Effector CD8-positive, alpha-beta T cell (primary cell): ENCODE data around the gene COL27A1.

Experiments
- DNase-seq: peaks from one replicate; lab custom pipeline; 2025; lab: John Stamatoyannopoulos, UW

The COL27A1 gene

DNA sequence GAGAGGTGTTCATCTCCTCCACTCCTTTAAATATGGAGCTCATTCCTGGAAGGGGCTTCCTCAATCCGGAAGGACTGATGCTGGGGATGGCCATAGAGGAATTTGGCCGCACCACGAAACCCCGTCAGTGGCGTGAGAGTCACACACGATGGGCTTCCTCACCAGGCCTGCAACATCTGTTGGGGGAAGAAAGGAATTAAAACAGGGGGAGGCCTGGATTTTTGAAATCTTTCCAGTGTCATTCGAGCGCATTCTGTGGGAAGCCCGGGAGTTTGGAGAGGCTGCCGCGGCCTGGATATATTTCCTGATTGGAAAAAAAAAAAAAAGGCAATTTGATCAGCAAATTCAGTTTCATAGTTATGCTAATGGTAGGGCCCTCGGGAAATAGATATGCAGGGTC lies 91.2 kb downstream of the COL27A1 start:
- DNase-seq = no peak

DNA sequence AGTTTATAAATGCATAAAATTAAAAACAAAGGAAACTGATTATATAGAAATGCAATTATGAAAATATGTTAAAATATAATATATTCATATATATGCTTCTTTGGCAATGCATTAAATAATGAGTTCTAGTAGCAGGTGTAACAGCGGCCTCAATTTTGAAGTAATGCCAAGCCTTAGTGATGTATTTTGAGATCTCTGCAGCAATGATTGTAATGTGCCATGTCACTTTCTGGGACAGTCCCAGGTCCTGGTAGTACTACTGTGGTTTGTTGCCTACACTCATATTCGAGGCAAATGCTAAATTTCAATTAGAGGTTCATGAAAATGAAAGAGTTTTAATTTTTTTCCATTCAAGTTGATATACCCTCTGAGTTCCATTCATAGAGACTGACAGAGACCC lies 91.7 kb downstream of the COL27A1 start:
- DNase-seq = no peak

DNA sequence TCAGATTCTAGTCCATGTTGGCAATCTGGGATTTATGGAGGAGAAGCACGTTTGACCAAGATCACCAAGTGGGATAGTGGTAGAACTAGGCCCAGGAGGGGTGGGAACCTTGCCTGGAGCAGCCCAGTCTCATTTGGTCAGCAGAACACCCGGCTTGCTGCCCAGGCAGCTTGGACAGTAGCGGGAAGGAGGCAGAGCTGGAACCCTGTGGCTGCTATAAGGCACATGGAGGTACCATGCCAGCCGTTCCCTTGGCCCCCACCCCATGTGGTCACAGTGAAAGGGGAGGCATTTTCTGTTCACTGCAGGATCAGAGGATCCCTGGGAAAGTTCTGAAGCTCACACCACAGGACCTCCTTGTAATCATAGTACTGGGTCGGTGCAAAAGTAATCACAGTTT lies 92.2 kb downstream of the COL27A1 start:
- no peak for DNase-seq

DNA sequence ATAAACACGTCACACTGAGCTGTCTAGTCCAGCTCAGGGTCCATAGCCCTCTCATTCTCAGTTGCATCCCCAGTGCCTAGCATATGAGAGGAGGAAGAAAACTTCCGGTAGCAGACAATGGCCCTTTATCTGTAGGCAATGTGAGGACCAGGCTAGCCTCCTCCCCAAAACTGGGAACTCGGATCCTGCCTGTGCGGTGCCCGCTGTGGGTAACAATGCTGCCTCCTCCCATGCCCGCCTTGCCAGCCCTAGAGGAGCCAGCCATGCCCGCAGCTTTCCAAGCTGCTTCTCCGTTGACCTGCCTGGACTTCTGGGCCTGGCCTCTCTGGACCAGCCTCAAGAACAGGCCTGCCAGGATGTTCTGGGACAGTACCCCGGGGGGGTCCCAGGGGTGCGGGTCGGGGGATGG lies 93.0 kb downstream of the COL27A1 start:
- DNase-seq = no peak

DNA sequence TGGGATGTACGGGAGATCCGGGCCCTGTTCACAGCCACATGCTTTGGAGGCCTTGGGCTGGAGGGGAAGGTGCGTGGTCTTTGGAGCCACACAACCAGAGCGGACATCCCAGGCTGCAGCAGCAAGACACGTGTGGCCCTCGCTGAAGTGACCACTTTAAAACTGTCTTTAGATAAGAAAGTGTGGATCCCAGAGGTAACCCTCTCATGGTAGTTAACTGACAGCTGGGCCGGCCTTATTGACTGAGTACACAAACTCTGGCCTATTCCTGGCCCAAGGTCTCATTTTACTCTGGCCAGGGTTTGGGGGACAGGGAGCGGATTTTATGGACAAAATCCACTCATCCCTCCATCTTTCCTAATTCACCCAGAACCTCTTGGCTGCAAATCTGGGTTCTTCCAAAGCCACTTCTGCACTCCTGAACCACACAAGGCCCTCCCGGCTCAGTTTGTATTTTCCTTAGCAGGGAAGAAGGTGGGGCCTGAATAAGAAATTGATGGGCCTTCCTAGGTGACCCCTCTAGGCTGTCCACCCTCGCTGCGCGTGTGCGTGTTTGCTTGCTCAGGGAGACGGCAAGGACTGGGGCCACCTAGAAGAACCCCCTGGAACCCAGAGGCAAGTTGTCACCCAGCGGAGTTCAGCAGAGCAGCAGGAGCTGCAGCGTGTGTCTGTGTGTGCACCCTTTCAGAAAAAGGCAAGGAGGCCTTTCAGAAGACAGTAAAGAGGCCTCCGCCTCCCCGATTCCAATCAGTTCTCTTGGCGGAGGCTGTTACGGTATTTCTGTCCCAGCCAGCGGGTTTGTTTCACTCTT lies 94.3 kb downstream of the COL27A1 start:
- DNase-seq = no peak

GRCh38 chr9:114250235-114250568 lies 94.9 kb downstream of the COL27A1 start:
- DNase-seq = no peak

DNA sequence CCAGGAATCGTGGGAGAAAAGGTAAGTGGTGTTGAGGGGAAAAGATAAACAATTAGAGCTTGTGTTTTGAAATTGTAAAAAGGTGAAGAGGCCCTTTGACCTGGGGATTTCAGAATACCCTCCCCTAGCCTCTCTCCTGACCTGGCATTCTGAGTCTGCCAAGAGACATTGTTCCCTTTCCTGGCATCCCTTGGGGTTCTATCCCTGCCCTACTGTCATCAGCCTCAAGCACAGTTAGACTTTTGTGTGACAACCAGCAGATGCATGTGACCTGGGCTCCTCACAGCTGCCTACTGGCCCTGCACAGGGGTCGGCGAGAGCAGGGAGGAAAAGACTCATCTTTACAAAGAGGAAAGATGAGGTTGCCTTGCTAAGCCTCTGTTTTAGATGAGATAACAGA lies 95.3 kb downstream of the COL27A1 start:
- DNase-seq = no peak

DNA sequence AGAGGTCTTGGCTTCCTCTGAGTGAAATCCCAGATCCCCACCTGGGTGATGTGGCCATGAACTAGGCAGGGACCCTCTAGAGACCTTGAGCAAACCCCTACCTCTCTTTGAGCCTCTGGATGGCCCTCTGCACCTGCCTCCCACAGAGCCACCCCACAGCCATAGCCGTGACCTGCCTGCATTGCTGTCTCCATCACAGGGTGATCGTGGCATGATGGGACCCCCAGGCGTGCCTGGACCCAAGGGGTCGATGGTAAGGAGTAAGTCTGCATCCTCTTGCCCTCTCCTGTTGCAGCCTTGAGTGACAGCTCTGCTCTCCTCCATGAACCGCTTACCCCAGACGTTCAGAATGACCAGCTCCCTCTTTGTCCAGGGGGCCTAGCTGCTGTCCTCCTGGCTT lies 97.1 kb downstream of the COL27A1 start:
- no peak for DNase-seq

DNA sequence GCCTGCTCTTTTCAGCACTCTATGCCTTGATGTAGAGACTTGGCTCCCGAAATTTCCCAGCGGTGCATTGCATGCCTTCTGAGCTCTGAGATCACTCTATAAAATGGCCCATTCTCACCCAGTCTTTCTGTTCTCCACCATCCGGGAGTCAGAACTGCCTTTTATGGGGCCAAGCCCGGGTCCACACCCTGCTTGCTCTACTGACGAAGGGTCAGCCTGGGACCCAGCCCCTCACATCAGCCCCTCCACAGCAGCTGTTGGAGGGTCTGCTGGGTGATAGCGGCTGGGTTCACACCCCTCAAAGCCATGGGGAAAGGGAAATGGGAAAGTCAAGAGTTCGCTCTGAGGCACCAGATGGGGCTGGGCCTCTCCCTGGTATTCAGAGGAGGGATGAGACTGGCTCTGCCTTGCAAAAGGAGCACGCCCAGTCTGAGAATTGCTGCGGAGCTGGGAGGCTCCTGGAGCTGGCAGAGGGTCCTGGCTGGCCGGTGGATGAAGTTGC lies 101.5 kb downstream of the COL27A1 start:
- DNase-seq = no peak

DNA sequence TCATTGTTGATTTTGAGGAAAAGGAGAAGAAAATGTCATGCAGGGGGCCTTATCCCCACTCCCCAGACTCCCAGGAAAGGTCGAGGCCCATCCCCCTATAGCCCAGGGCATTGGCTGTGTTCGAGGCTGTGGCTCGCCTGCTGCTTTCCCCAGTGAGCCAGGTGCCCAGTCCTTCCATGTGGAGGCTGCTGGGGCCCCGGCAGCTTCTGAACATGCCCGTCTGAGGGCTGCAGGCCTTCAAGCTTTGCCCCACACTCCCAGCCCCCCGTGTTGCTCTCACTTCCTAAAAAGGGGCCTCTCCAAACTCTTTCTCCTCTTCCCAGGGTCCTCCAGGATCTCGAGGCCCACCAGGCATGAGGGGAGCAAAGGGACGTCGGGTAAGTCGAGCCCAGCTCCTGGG lies 102.9 kb downstream of the COL27A1 start:
- no peak for DNase-seq

GRCh38 chr9:114258866-114259797 lies 103.8 kb downstream of the COL27A1 start:
- DNase-seq = no peak

DNA sequence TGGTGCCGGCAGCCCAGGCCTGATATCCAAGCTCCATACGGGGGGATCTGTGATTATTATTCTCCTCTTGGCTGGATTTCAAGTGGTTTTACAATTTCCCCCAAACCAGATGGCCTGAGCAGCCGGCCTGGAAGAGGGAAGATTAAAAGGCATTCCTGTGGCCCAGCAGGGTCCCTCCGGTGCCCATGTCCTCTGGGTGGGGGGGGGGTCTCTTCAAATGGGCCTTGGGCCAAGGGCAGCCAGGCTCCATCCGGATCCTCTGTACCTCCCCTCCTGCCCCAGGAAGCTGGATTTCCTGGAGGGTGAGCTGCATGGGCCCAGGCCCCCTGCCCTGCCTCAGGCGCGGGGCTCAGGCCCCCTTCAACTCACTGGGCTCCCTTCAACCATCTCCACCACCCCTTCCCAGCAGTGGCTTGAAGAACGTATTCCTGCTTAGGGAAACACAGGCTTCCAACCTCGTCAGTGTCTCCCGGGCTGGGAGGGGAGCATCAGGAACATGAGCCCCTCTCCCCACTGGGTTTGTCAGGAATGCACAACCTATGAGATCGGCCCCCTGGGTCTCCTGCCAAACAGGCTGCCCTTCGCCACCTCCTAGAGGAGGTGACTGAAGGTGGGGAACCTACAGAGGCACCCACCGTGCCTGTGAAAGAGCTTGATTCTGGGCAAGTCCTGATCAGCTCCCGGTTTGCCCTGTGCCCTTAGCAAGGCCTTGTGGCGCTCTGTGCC lies 104.6 kb downstream of the COL27A1 start:
- no peak for DNase-seq

DNA sequence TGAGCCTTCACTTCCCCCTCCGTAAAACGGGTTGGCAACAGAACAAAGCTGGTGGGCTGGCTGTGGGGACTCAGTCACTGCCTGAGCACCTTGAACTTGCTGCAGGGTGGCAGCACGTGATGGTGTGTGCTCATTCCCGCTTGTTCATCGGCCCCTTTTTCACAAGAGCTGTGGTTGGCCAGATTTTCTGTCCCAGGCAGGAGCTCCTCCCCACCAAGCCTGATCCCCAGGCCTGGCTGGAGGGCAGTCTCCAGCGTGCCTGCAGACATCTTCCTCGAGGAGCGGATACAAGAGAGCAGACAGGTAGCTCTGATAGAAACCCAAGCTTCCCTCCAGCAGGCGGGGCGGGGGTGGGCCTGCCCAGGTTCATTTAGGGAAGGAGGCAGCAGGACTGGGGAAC lies 105.7 kb downstream of the COL27A1 start:
- DNase-seq = no peak

- no peak for DNase-seq
Observed at GRCh38 chr9:114261987-114262386, 106.7 kb downstream of the COL27A1 start.

- DNase-seq = no peak
Observed at GRCh38 chr9:114263853-114264510, 108.6 kb downstream of the COL27A1 start.

GRCh38 chr9:114264806-114265550 lies 109.6 kb downstream of the COL27A1 start:
- DNase-seq = no peak

GRCh38 chr9:114266969-114267368 lies 111.6 kb downstream of the COL27A1 start:
- DNase-seq = no peak

DNA sequence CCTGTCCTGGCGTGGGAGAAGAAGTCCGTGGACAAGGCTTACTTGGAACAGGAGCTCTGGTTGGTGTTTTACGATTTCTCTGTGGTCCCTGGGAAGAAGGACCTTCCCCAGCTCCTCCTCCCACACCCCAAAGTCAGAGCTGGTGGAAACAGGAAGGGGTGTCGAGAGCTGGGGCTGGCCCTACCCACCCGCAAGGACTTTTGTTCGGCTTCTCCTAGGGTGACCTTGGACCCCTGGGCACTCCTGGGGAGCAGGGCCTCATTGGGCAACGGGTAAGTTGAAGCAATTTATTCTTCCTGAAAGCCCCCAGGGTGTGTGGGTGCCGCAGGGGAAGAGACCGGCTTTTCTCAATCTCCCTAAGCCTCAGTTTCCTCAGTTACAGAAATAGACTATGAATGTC lies 113.7 kb downstream of the COL27A1 start:
- no peak for DNase-seq

- no peak for DNase-seq
Observed at GRCh38 chr9:114270120-114270975, 115.0 kb downstream of the COL27A1 start.
